GM23338 (cell line): ENCODE results near the gene EVX2. TPM values are rescaled to one million over a fixed set of nuclear protein-coding genes. Genes with fewer than 3 reads are reported as not detected.
A peak's percentile ranks its signal among the peaks of the same experiment; 100 is the strongest.

Experiments
- ATAC-seq: fragments of 200-7000 bp; cut with Tn5 transposase; 3 replicates; pipeline ENCODE4 v1.9.1; 2020
- DNase-seq: peaks from one replicate; pipeline ENCODE4 v3.0.0-alpha.2; 2015; ENCODE audit warnings: low spot score
- H2AFZ ChIP-seq: fragments of 200-600 bp; sonication (generic); 2 replicates; pipeline ENCODE4 v1.8.0; 2016; ENCODE audit warnings: antibody characterized with exemption, mild to moderate bottlenecking, moderate library complexity
- H3F3A ChIP-seq: fragments of 200-600 bp; sonication (generic); replicated peaks from 2 replicates; pipeline ENCODE4 v1.8.0; 2017; ENCODE audit warnings: antibody characterized with exemption, mixed run types, low read depth
- H3K27ac ChIP-seq: fragments of 200-600 bp; sonication (generic); 2 replicates; pipeline ENCODE4 v1.6.1; 2016; ENCODE audit warnings: low read depth
- H3K27me3 ChIP-seq: fragments of 200-600 bp; sonication (generic); 2 replicates; pipeline ENCODE4 v1.8.0; 2016; ENCODE audit warnings: mild to moderate bottlenecking, mixed run types, moderate library complexity; ENCODE audit not compliant: insufficient read depth
- H3K36me3 ChIP-seq: fragments of 200-600 bp; sonication (generic); 2 replicates; pipeline ENCODE4 v1.8.0; 2016; ENCODE audit warnings: mild to moderate bottlenecking; ENCODE audit not compliant: insufficient read depth
- H3K4me1 ChIP-seq: fragments of 200-600 bp; sonication (generic); 2 replicates; pipeline ENCODE4 v1.8.0; 2016; ENCODE audit warnings: mild to moderate bottlenecking, moderate library complexity; ENCODE audit not compliant: insufficient read depth
- H3K4me2 ChIP-seq: fragments of 200-600 bp; sonication (generic); 2 replicates; pipeline ENCODE4 v1.7.1; 2017; ENCODE audit warnings: mixed run types
- H3K4me3 ChIP-seq: fragments of 200-600 bp; sonication (generic); 2 replicates; pipeline ENCODE4 v1.6.1; 2016; ENCODE audit warnings: mixed run types
- H3K79me2 ChIP-seq: fragments of 200-600 bp; sonication (generic); replicated peaks from 2 replicates; pipeline ENCODE4 v1.8.0; 2017; ENCODE audit warnings: mild to moderate bottlenecking; ENCODE audit not compliant: insufficient read depth
- H3K9me2 ChIP-seq: fragments of 200-600 bp; sonication (generic); 2 replicates; pipeline ENCODE4 v1.8.0; 2017; ENCODE audit not compliant: insufficient read depth
- H4K20me1 ChIP-seq: fragments of 200-600 bp; sonication (generic); replicated peaks from 2 replicates; pipeline ENCODE4 v1.8.0; 2017; ENCODE audit warnings: mild to moderate bottlenecking; ENCODE audit not compliant: insufficient read depth
- H3K27ac Mint-ChIP-seq: 2 replicates; pipeline ENCODE4 v1.8.0; 2020; ENCODE audit warnings: inconsistent platforms, mild to moderate bottlenecking, moderate library complexity, mixed read lengths
- H3K27me3 Mint-ChIP-seq: 3 replicates; pipeline ENCODE4 v1.8.0; 2022; ENCODE audit warnings: low read depth, mild to moderate bottlenecking, moderate library complexity, mixed read lengths, inconsistent platforms; ENCODE audit not compliant: insufficient read depth, poor library complexity
- H3K36me3 Mint-ChIP-seq: 3 replicates; pipeline ENCODE4 v1.8.0; 2021; ENCODE audit warnings: low read depth, mild to moderate bottlenecking, inconsistent platforms, moderate library complexity, mixed read lengths
- H3K4me1 Mint-ChIP-seq: 3 replicates; pipeline ENCODE4 v1.8.0; 2020; ENCODE audit warnings: mild to moderate bottlenecking, inconsistent platforms, mixed read lengths
- H3K4me3 Mint-ChIP-seq: 3 replicates; pipeline ENCODE4 v1.8.0; 2021; ENCODE audit warnings: moderate library complexity, mild to moderate bottlenecking, inconsistent platforms, mixed read lengths
- H3K9me3 Mint-ChIP-seq: 3 replicates; pipeline ENCODE4 v1.8.0; 2020; ENCODE audit warnings: moderate library complexity, mild to moderate bottlenecking, inconsistent platforms, mixed read lengths
- CREB1 ChIP-seq: fragments of 250-450 bp; sonication (Bioruptor Pico); IDR thresholded peaks from 2 replicates; pipeline ENCODE4 v1.5.0; 2020; ENCODE audit warnings: low read depth, mild to moderate bottlenecking, moderate library complexity
- CTCF ChIP-seq, 2 experiments: fragments of 200-600 bp in 1 of 2; sonication (generic) in 1 of 2; conservative IDR thresholded peaks; 2 replicates each; pipeline versions ENCODE4 v1.5.1 to v1.6.1; 2016 to 2017; ENCODE audit warnings: antibody characterized with exemption in 2 of 2, low read depth in 2 of 2, mild to moderate bottlenecking in 2 of 2, moderate library complexity in 1 of 2
- ETS1 ChIP-seq: IDR thresholded peaks from 2 replicates; pipeline ENCODE4 v1.6.1; 2016; ENCODE audit warnings: antibody characterized with exemption
- EZH2 ChIP-seq: fragments of 200-600 bp; sonication (generic); IDR thresholded peaks from one replicate; pipeline ENCODE4 v1.8.0; 2017; ENCODE audit warnings: antibody characterized with exemption, mild to moderate bottlenecking, low read depth; ENCODE audit not compliant: unreplicated experiment
- JUNB ChIP-seq: IDR thresholded peaks from one replicate; pipeline ENCODE4 v1.6.1; 2016; ENCODE audit warnings: antibody characterized with exemption; ENCODE audit not compliant: unreplicated experiment
- STAT1 ChIP-seq: IDR thresholded peaks from one replicate; pipeline ENCODE4 v1.6.1; 2016; ENCODE audit warnings: antibody characterized with exemption; ENCODE audit not compliant: unreplicated experiment
- ZNF114 ChIP-seq: fragments of 250-450 bp; sonication (Bioruptor Pico); IDR thresholded peaks from 2 replicates; pipeline ENCODE4 v1.5.0; 2020; ENCODE audit warnings: mild to moderate bottlenecking, moderate library complexity
- ZNF331 ChIP-seq: fragments of 250-450 bp; sonication (Bioruptor Pico); IDR thresholded peaks from 2 replicates; pipeline ENCODE4 v1.5.0; 2020; ENCODE audit warnings: low read depth, mild to moderate bottlenecking, moderate library complexity
- ZNF462 ChIP-seq: fragments of 250-450 bp; sonication (Bioruptor Pico); IDR thresholded peaks from 2 replicates; pipeline ENCODE4 v1.5.0; 2020; ENCODE audit warnings: mild to moderate bottlenecking, moderate library complexity
- polyA plus RNA-seq: library from polyadenylated mRNA; unstranded; fragments of >200 nt; fragmentation: Nextera tagmentation; extraction: Ambion mirVana; gene quantifications from 2 replicates; pipeline ENCODE4 v1.2.1, GENCODE V29; 2016
- total RNA-seq: library from RNA; depleted of rRNA; stranded (reverse); fragments of >200 nt; shearing (Covaris generic); gene quantifications from 2 replicates; pipeline ENCODE4 v1.2.3, GENCODE V29; 2014

Gene EVX2
- total and polyA plus RNA-seq, 2 experiments from 2014 or later = 0.03 TPM; not detected in 1

- no peak for TF ChIP-seq ETS1
- TF ChIP-seq CREB1 (CRISPR knock-in tag) = no peak
- TF ChIP-seq ZNF331 = no peak
These were observed 8.3 kb downstream of the EVX2 start (continued) for GRCh38 chr2:176075481-176075880.

- Mint-ChIP-seq H3K9me3 (no peaks in the 10 kb centered on the region; the same call in 2 of the 3 replicates), H3K27me3 (peaks cover 99% of the 10 kb centered on the region), H3K4me3 (peak overlapping the region; percentile 23; the same call in 2 of the 3 replicates), H3K27ac (no peak overlapping the region), H3K36me3 (no peaks in the 10 kb centered on the region; the same call in 2 of the 3 replicates), H3K4me1 (peaks cover 30% of the 10 kb centered on the region)
- peak; percentile 16 for DNase-seq
- no peaks in the 10 kb centered on the region for H3K9me2 ChIP-seq
- peaks cover 34% of the 10 kb centered on the region for H4K20me1 ChIP-seq
- no peak for ATAC-seq
- no peak overlapping the region for H3K4me3 ChIP-seq
- H3F3A ChIP-seq = peaks cover 25% of the 10 kb centered on the region
- H3K27me3 ChIP-seq = peaks cover 100% of the 10 kb centered on the region
- H3K4me1 ChIP-seq = peaks cover 22% of the 10 kb centered on the region; the same call in 1 of the 2 replicates
- no peak overlapping the region for H3K27ac ChIP-seq
- no peaks in the 10 kb centered on the region for H3K79me2 ChIP-seq
- 0 out of 2 replicates have a peak overlapping the region, but pooled peaks have one; percentile 27 for H3K4me2 ChIP-seq
- TF ChIP-seq CTCF (conservative IDR thresholded peaks at IDR 0.05; ENCODE audit: low read depth in 2 of 2) (no peak), CREB1 (CRISPR knock-in tag) (no peak), JUNB (no peak), ZNF462 (no peak), ZNF331 (no peak), EZH2 (peak; percentile 75), ZNF114 (CRISPR knock-in tag) (no peak), STAT1 (no peak)
- H2AFZ ChIP-seq = no peak overlapping the region
- no peaks in the 10 kb centered on the region; the same call in 1 of the 2 replicates for H3K36me3 ChIP-seq
These were observed 8.8 kb downstream of the EVX2 start for GRCh38 chr2:176074919-176075425.
